GM12878 (cell line): ENCODE data around the gene MT3. TPM values are rescaled to one million over a fixed set of nuclear protein-coding genes. Genes with fewer than 3 reads are reported as not detected.

Source experiments
- ATAC-seq: fragments of 200-7000 bp; cut with Tn5 transposase; 3 replicates; pipeline ENCODE4 v1.9.1; 2020; ENCODE audit warnings: mild to moderate bottlenecking, moderate library complexity
- BruUV-seq: library from RNA; stranded (reverse); fragments of 400-500 nt; replicated peaks from 2 replicates; lab custom pipeline; 2021; lab: Mats Ljungman, UMichigan
- CTCF ChIA-PET: fragments of 300-600 bp; sonication (Branson Sonifier 250); formaldehyde crosslinking; extraction: SDS; loops from one replicate; lab custom pipeline; 2021; ENCODE audit warnings: inconsistent platforms; lab: Yijun Ruan, JAX
- POLR2A ChIA-PET: fragments of 350-600 bp; formaldehyde crosslinking; extraction: SDS; loops from one replicate; lab custom pipeline; 2021; ENCODE audit warnings: inconsistent platforms; lab: Charles Lee
- RAD21 ChIA-PET: fragments of 300-600 bp; sonication (Branson Sonifier 250); formaldehyde crosslinking; loops from one replicate; lab custom pipeline; 2023; ENCODE audit warnings: antibody characterized with exemption; ENCODE audit not compliant: unreplicated experiment; lab: Charles Lee
- SMC1A ChIA-PET: fragments of 300-600 bp; sonication (Branson Sonifier 250); formaldehyde crosslinking; loops from one replicate; lab custom pipeline; 2023; ENCODE audit not compliant: unreplicated experiment, uncharacterized antibody; lab: Charles Lee
- DNase-seq: peaks from one replicate; pipeline ENCODE4 v3.0.0-alpha.2; 2011; ENCODE audit warnings: low read depth, low spot score
- FAIRE-seq: peaks from 3 replicates; lab custom pipeline; 2011; peaks lifted over from hg19 to GRCh38; lab: Jason Lieb, UNC
- H2AFZ ChIP-seq: 2 replicates; pipeline ENCODE4 v1.6.0; 2011; ENCODE audit warnings: low read depth, low read length, control low read depth; ENCODE audit not compliant: control insufficient read depth
- H3K27ac ChIP-seq: 2 replicates; pipeline ENCODE4 v1.5.1; 2011; ENCODE audit warnings: control low read depth; ENCODE audit not compliant: control insufficient read depth, insufficient read depth
- H3K27me3 ChIP-seq, 2 experiments: replicated peaks in 1 of 2; 2 replicates each; pipeline versions ENCODE4 v1.6.0 to v1.6.1; 2011; ENCODE audit warnings: low read length in 1 of 2; ENCODE audit not compliant: control insufficient read depth in 2 of 2, insufficient read depth in 2 of 2
- H3K36me3 ChIP-seq, 2 experiments: 2 replicates each; pipeline ENCODE4 v1.5.1; 2011; ENCODE audit warnings: low read length in 1 of 2; ENCODE audit not compliant: control insufficient read depth in 2 of 2, insufficient read depth in 2 of 2
- H3K4me1 ChIP-seq: 2 replicates; pipeline ENCODE4 v1.6.1; 2011; ENCODE audit warnings: mild to moderate bottlenecking, low read length, moderate library complexity, mixed read lengths; ENCODE audit not compliant: control insufficient read depth, insufficient read depth
- H3K4me2 ChIP-seq: 2 replicates; pipeline ENCODE4 v1.6.0; 2011; ENCODE audit warnings: control low read depth; ENCODE audit not compliant: control insufficient read depth, insufficient read depth
- H3K4me3 ChIP-seq: fragments of 200-600 bp; sonication (generic); 2 replicates; pipeline ENCODE4 v1.5.1; 2016
- H3K79me2 ChIP-seq: 2 replicates; pipeline ENCODE4 v1.6.0; 2011; ENCODE audit warnings: low read length; ENCODE audit not compliant: control insufficient read depth, insufficient read depth
- H3K9ac ChIP-seq: 2 replicates; pipeline ENCODE4 v1.8.0; 2011; ENCODE audit warnings: low read length, control low read depth, mixed read lengths; ENCODE audit not compliant: control insufficient read depth, insufficient read depth
- H3K9me3 ChIP-seq: replicated peaks from 3 replicates; pipeline ENCODE4 v1.5.1; 2011; ENCODE audit warnings: mild to moderate bottlenecking, low read length; ENCODE audit not compliant: control insufficient read depth, insufficient read depth
- H4K20me1 ChIP-seq: 2 replicates; pipeline ENCODE4 v1.6.0; 2011; ENCODE audit not compliant: control insufficient read depth, insufficient read depth
- BHLHE40 ChIP-seq, 2 experiments: fragments of 450-650 bp in 1 of 2; IDR thresholded peaks; 2 replicates each; pipeline ENCODE4 v1.6.1; 2011 to 2017; ENCODE audit warnings: low read depth in 2 of 2, borderline replicate concordance in 1 of 2, improper control_type of control experiment in 1 of 2, low read length in 1 of 2, mild to moderate bottlenecking in 1 of 2
- DPF2 ChIP-seq: fragments of 450-650 bp; IDR thresholded peaks from 2 replicates; pipeline ENCODE4 v1.6.1; 2017; ENCODE audit warnings: mild to moderate bottlenecking
- IKZF1 ChIP-seq: fragments of 450-650 bp; conservative IDR thresholded peaks from 2 replicates; pipeline ENCODE4 v1.6.1; 2017; ENCODE audit warnings: antibody characterized with exemption, mild to moderate bottlenecking
- IRF4 ChIP-seq: IDR thresholded peaks from 2 replicates; pipeline ENCODE4 v1.6.1; 2011; ENCODE audit warnings: low read depth, low read length
- PAX5 ChIP-seq: IDR thresholded peaks from 2 replicates; pipeline ENCODE4 v1.6.1; 2011; ENCODE audit warnings: low read depth, low read length, borderline replicate concordance
- RUNX3 ChIP-seq: IDR thresholded peaks from 2 replicates; pipeline ENCODE4 v1.6.1; 2012; ENCODE audit warnings: low read length, inconsistent platforms
- SMARCA5 ChIP-seq: fragments of 450-650 bp; IDR thresholded peaks from 2 replicates; pipeline ENCODE4 v1.6.1; 2017; ENCODE audit warnings: mild to moderate bottlenecking
- SMC3 ChIP-seq: IDR thresholded peaks from 2 replicates; pipeline ENCODE4 v1.6.1; 2011; ENCODE audit warnings: low read length, improper control_type of control experiment, borderline replicate concordance
- YY1 ChIP-seq: IDR thresholded peaks from 2 replicates; pipeline ENCODE4 v1.6.1; 2011; ENCODE audit warnings: low read depth, mild to moderate bottlenecking, low read length
- ZNF207 ChIP-seq: fragments of 450-650 bp; IDR thresholded peaks from 2 replicates; pipeline ENCODE4 v1.6.1; 2014; ENCODE audit warnings: antibody characterized with exemption, mild to moderate bottlenecking, borderline replicate concordance
- WGBS: methylation state at CpG from one replicate; pipeline ENCODE4 v1.1.6; 2016; ENCODE audit warnings: low lambda C conversion rate; ENCODE audit not compliant: insufficient replicate concordance, insufficient coverage; ENCODE audit errors: missing lambda C conversion rate; 5-methylcytosine and 5-hydroxymethylcytosine counted together
- in situ Hi-C: fragments of 300-500 bp; cut with MboI; formaldehyde crosslinking; loops from 9 replicates; pipeline ENCODE4 v1.14.3; 2018; ENCODE audit warnings: mixed read lengths
- intact Hi-C: fragments of 100-400 bp; cut with micrococcal nuclease; formaldehyde crosslinking; loops from one replicate; pipeline ENCODE4 v1.14.2; 2022; ENCODE audit not compliant: unreplicated experiment
- polyA plus RNA-seq, 11 experiments: library from polyadenylated mRNA; depleted of rRNA in 4 of 11; unstranded in 6 of 11; stranded (reverse) in 5 of 11; fragments of >200 nt; fragmentation: Nextera tagmentation in 4 of 11; fragmentation: Illumina TruSeq in 1 of 11; extraction: Ambion mirVana in 4 of 11; extraction: Trizol in 1 of 11; gene quantifications; 1 replicate in 1 of 11; 2 replicates in 10 of 11; pipeline versions ENCODE4 v1.2.1 to v1.2.3, GENCODE V29; 2011 to 2016; ENCODE audit warnings: inconsistent platforms in 2 of 11, missing spikeins in 2 of 11, low read depth in 1 of 11
- total RNA-seq, 4 experiments: library from RNA; depleted of rRNA in 3 of 4; stranded (reverse); fragments of >200 nt in 3 of 4; fragmentation: Illumina TruSeq in 1 of 4; extraction: Trizol in 1 of 4; gene quantifications; 2 replicates each; pipeline versions ENCODE4 v1.2.1 to v1.2.3, GENCODE V29; 2013 to 2021
- TF ChIP-seq, protein P1 (sequence below): fragments of 450-650 bp; IDR thresholded peaks from 2 replicates; pipeline ENCODE4 v1.6.1; 2016; ENCODE audit warnings: mild to moderate bottlenecking
- TF ChIP-seq, protein P2 (sequence below): fragments of 450-650 bp; IDR thresholded peaks from 2 replicates; pipeline ENCODE4 v1.6.1; 2018; ENCODE audit warnings: borderline replicate concordance, mild to moderate bottlenecking; ENCODE audit not compliant: partially characterized antibody
- TF ChIP-seq, protein P3 (sequence below), 3 experiments: IDR thresholded peaks in 2 of 3; conservative IDR thresholded peaks in 1 of 3; 2 replicates each; pipeline ENCODE4 v1.5.1; 2011; ENCODE audit warnings: low read depth in 3 of 3, low read length in 3 of 3, mild to moderate bottlenecking in 3 of 3, control low read depth in 2 of 3, moderate library complexity in 2 of 3, inconsistent platforms in 1 of 3, mixed read lengths in 1 of 3; ENCODE audit not compliant: control insufficient read depth in 2 of 3, insufficient read depth in 1 of 3; ENCODE audit errors: extremely low read depth in 1 of 3
- TF ChIP-seq, protein P4 (sequence below): fragments of 450-650 bp; IDR thresholded peaks from 2 replicates; pipeline ENCODE4 v1.6.1; 2017; ENCODE audit warnings: low read depth, mild to moderate bottlenecking, moderate library complexity

MT3 gene
- total and polyA plus RNA-seq, 10 of the 15 experiments (the other 5 are each of a cell fraction or from before 2014, with no cell fraction given), result 0.41 TPM; not detected in 9

DNA sequence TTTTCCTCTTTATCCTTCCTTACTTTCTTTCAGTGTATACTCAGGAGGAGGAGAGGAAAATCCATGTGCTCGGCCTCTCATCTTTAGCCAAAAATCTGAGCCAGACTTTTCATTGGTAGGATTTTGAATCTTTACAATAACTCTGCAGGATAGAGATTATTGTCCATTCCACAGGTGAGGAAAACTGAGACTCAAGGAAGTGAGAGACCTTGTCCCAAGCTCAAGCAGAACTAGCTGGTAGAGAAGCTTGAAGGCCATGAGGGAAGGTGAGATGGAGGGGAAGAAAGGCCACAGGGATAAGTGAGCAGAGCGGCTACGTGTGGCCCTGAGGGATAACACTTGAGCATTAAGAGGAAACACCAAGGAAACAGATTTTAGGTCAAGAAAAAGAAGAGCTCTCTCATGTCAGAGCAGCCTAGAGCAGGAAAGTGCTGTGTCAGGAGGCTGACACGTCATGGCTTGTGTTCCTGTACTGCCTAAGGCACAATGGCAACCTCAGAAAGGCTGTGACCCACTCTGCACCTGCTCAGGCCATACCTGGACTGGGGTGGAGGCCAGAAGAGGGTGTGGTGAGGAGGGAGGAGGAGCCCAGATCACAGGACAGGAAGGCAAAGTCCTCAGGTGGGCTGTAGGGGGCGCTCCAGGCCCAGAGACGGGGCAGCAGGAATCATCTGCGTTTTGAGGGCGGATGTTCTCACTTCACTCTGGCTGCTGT is 12.6 kb upstream of the MT3 start:
- no peak overlapping the region for H3K4me2 ChIP-seq
- H3K9me3 ChIP-seq, result no peaks in the 10 kb centered on the region
- ChIA-PET POLR2A (no interaction called here), RAD21 (interaction anchor here (0.6 to 3.3 kb wide), 9 partner anchors 20 to 593 kb away, joined by 3 to 66 read pairs (median 3); partner anchors contain the start of gene MT2A), SMC1A (interaction anchor here (0.7 to 3.1 kb wide), 15 partner anchors 12 to 216 kb away, joined by 3 to 67 read pairs (median 4); partner anchors contain the start of gene MT4), CTCF (interaction anchor here (0.6 to 3.7 kb wide), 26 partner anchors 15 to 1613 kb away, joined by 3 to 90 read pairs (median 4); partner anchors contain the start of genes NUDT21 and OGFOD1)
- no peaks in the 10 kb centered on the region for H4K20me1 ChIP-seq
- H3K9ac ChIP-seq, result no peak overlapping the region
- H3K4me3 ChIP-seq, result no peak overlapping the region
- no peaks in the 10 kb centered on the region for H3K27me3 ChIP-seq
- H3K27ac ChIP-seq, result no peak overlapping the region
- peak overlapping the region; percentile 73 for H2AFZ ChIP-seq
- peak; percentile 100 for ATAC-seq
- intact Hi-C loops, result loop anchor here (1.0 to 2.0 kb wide), 2 partner anchors 126 to 212 kb away; no protein-coding TSS in a partner anchor
- WGBS, result 0% methylated on average over 8 of the region's 8 CpGs
- FAIRE-seq, result peak; percentile 77
- DNase-seq, result peak; percentile 32
- H3K79me2 ChIP-seq, result no peaks in the 10 kb centered on the region
- H3K36me3 ChIP-seq, result no peaks in the 10 kb centered on the region
- in situ Hi-C loops, result loop anchor here (5.0 kb wide), 1 partner anchor 131 kb away; no protein-coding TSS in a partner anchor
- no TSS peak for BruUV-seq
- no peaks in the 10 kb centered on the region for H3K4me1 ChIP-seq
- TF ChIP-seq PAX5, result no peak
- TF ChIP-seq, protein P1, sequence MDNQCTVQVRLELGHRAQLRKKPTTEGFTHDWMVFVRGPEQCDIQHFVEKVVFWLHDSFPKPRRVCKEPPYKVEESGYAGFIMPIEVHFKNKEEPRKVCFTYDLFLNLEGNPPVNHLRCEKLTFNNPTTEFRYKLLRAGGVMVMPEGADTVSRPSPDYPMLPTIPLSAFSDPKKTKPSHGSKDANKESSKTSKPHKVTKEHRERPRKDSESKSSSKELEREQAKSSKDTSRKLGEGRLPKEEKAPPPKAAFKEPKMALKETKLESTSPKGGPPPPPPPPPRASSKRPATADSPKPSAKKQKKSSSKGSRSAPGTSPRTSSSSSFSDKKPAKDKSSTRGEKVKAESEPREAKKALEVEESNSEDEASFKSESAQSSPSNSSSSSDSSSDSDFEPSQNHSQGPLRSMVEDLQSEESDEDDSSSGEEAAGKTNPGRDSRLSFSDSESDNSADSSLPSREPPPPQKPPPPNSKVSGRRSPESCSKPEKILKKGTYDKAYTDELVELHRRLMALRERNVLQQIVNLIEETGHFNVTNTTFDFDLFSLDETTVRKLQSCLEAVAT, result 0 out of 2 replicates have a peak, but pooled peaks have one; percentile 15
- TF ChIP-seq BHLHE40 (IDR thresholded peaks at IDR 0.05; ENCODE audit: borderline replicate concordance in 1 of 2, low read depth in 2 of 2, low read length in 1 of 2), result 0 out of 4 replicates have a peak, but pooled peaks of 1 of the 2 experiments have one; percentile 23
- TF ChIP-seq IRF4, result 0 out of 2 replicates have a peak, but pooled peaks have one; percentile 16
- TF ChIP-seq, protein P2, sequence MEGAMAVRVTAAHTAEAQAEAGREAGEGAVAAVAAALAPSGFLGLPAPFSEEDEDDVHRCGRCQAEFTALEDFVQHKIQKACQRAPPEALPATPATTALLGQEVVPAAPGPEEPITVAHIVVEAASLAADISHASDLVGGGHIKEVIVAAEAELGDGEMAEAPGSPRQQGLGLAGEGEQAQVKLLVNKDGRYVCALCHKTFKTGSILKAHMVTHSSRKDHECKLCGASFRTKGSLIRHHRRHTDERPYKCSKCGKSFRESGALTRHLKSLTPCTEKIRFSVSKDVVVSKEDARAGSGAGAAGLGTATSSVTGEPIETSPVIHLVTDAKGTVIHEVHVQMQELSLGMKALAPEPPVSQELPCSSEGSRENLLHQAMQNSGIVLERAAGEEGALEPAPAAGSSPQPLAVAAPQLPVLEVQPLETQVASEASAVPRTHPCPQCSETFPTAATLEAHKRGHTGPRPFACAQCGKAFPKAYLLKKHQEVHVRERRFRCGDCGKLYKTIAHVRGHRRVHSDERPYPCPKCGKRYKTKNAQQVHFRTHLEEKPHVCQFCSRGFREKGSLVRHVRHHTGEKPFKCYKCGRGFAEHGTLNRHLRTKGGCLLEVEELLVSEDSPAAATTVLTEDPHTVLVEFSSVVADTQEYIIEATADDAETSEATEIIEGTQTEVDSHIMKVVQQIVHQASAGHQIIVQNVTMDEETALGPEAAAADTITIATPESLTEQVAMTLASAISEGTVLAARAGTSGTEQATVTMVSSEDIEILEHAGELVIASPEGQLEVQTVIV, result no peak
- TF ChIP-seq, protein P3, sequence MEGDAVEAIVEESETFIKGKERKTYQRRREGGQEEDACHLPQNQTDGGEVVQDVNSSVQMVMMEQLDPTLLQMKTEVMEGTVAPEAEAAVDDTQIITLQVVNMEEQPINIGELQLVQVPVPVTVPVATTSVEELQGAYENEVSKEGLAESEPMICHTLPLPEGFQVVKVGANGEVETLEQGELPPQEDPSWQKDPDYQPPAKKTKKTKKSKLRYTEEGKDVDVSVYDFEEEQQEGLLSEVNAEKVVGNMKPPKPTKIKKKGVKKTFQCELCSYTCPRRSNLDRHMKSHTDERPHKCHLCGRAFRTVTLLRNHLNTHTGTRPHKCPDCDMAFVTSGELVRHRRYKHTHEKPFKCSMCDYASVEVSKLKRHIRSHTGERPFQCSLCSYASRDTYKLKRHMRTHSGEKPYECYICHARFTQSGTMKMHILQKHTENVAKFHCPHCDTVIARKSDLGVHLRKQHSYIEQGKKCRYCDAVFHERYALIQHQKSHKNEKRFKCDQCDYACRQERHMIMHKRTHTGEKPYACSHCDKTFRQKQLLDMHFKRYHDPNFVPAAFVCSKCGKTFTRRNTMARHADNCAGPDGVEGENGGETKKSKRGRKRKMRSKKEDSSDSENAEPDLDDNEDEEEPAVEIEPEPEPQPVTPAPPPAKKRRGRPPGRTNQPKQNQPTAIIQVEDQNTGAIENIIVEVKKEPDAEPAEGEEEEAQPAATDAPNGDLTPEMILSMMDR (IDR thresholded peaks at IDR 0.05 in 2 of 3, conservative IDR thresholded peaks at IDR 0.05 in 1 of 3; ENCODE audit: control insufficient read depth in 2 of 3, extremely low read depth in 1 of 3, insufficient read depth in 1 of 3, low read depth in 3 of 3, low read length in 3 of 3), result peak; percentile 89 to 96 (median 95)
- 0 out of 2 replicates have a peak, but pooled peaks have one; percentile 18 for TF ChIP-seq IKZF1
- TF ChIP-seq SMC3, result peak; percentile 91
- peak; percentile 36; the same call in 1 of the 2 replicates for TF ChIP-seq YY1
- 0 out of 2 replicates have a peak, but pooled peaks have one; percentile 56 for TF ChIP-seq ZNF207
- TF ChIP-seq SMARCA5, result peak; percentile 60; the same call in 1 of the 2 replicates
- TF ChIP-seq, protein P4, sequence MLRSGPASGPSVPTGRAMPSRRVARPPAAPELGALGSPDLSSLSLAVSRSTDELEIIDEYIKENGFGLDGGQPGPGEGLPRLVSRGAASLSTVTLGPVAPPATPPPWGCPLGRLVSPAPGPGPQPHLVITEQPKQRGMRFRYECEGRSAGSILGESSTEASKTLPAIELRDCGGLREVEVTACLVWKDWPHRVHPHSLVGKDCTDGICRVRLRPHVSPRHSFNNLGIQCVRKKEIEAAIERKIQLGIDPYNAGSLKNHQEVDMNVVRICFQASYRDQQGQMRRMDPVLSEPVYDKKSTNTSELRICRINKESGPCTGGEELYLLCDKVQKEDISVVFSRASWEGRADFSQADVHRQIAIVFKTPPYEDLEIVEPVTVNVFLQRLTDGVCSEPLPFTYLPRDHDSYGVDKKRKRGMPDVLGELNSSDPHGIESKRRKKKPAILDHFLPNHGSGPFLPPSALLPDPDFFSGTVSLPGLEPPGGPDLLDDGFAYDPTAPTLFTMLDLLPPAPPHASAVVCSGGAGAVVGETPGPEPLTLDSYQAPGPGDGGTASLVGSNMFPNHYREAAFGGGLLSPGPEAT, result no peak
- no peak for TF ChIP-seq DPF2
- TF ChIP-seq RUNX3, result peak; percentile 9; the same call in 1 of the 2 replicates
